HEK293 (cell line): Measurements from ENCODE around the gene ARMC8.

Source experiments
- CTCF ChIA-PET: fragments of 350-600 bp; formaldehyde crosslinking; extraction: SDS; loops from one replicate; lab custom pipeline; 2021; ENCODE audit warnings: antibody characterized with exemption; lab: Yijun Ruan, JAX
- POLR2A ChIA-PET: fragments of 300-600 bp; formaldehyde crosslinking; extraction: SDS; loops from one replicate; lab custom pipeline; 2020; ENCODE audit warnings: antibody characterized with exemption, inconsistent platforms; lab: Yijun Ruan, JAX
- H3K27ac ChIP-seq: fragments of 200-500 bp; sonication (Bioruptor generic); 2 replicates; pipeline ENCODE4 v1.5.1; 2014; ENCODE audit warnings: low read depth, low read length, control low read depth, inconsistent platforms; ENCODE audit errors: extremely low read depth
- H3K36me3 ChIP-seq, 2 experiments: fragments of 200-500 bp in 1 of 2; sonication (Bioruptor generic) in 1 of 2; 1 replicate in 1 of 2; 2 replicates in 1 of 2; pipeline ENCODE4 v1.5.1; 2014 to 2017; ENCODE audit warnings: inconsistent platforms in 2 of 2, low read length in 2 of 2; ENCODE audit not compliant: control insufficient read depth in 2 of 2, insufficient read depth in 1 of 2
- H3K4me1 ChIP-seq: fragments of 200-500 bp; sonication (Bioruptor generic); 2 replicates; pipeline ENCODE4 v1.5.1; 2014; ENCODE audit warnings: mild to moderate bottlenecking, low read length, inconsistent platforms; ENCODE audit not compliant: control insufficient read depth, insufficient read depth
- H3K4me3 ChIP-seq: 2 replicates; pipeline ENCODE4 v1.5.1; 2011; ENCODE audit warnings: low read depth, mild to moderate bottlenecking, control low read depth, low read length, moderate library complexity
- H3K9me3 ChIP-seq: fragments of 200-500 bp; sonication (Bioruptor generic); 2 replicates; pipeline ENCODE4 v1.5.1; 2014; ENCODE audit warnings: low read depth, low read length, inconsistent platforms; ENCODE audit not compliant: control insufficient read depth, insufficient read depth
- KLF9 ChIP-seq: fragments of 450-650 bp; formaldehyde crosslinking; IDR thresholded peaks from 2 replicates; pipeline ENCODE4 v1.5.1; 2016; ENCODE audit warnings: missing biosample characterization, missing genetic modification characterization, low read depth
- PRDM1 ChIP-seq: fragments of 450-650 bp; formaldehyde crosslinking; IDR thresholded peaks from 2 replicates; pipeline ENCODE4; 2016; ENCODE audit warnings: missing biosample characterization, missing genetic modification characterization
- PRDM6 ChIP-seq: fragments of 450-650 bp; formaldehyde crosslinking; IDR thresholded peaks from 2 replicates; pipeline ENCODE4 v1.5.1; 2017; ENCODE audit warnings: missing biosample characterization, missing genetic modification characterization
- SP7 ChIP-seq: fragments of 450-650 bp; formaldehyde crosslinking; IDR thresholded peaks from 2 replicates; pipeline ENCODE4 v1.5.1; 2016; ENCODE audit warnings: missing biosample characterization, missing genetic modification characterization
- YY1 ChIP-seq: fragments of 450-650 bp; formaldehyde crosslinking; IDR thresholded peaks from 2 replicates; pipeline ENCODE4 v1.5.1; 2018; ENCODE audit warnings: missing biosample characterization, missing genetic modification characterization
- ZBTB17 ChIP-seq: fragments of 450-650 bp; formaldehyde crosslinking; IDR thresholded peaks from 2 replicates; pipeline ENCODE4 v1.5.1; 2016; ENCODE audit warnings: missing biosample characterization, missing genetic modification characterization
- ZBTB8A ChIP-seq: fragments of 450-650 bp; formaldehyde crosslinking; IDR thresholded peaks from 2 replicates; pipeline ENCODE4 v1.5.1; 2016; ENCODE audit warnings: missing biosample characterization, missing genetic modification characterization
- ZEB2 ChIP-seq: fragments of 450-650 bp; formaldehyde crosslinking; IDR thresholded peaks from 2 replicates; pipeline ENCODE4 v1.5.1; 2016; ENCODE audit warnings: missing biosample characterization, missing genetic modification characterization
- ZNF169 ChIP-seq: fragments of 450-650 bp; formaldehyde crosslinking; IDR thresholded peaks from 2 replicates; pipeline ENCODE4 v1.5.1; 2016; ENCODE audit warnings: missing biosample characterization, missing genetic modification characterization
- ZNF302 ChIP-seq: fragments of 450-650 bp; formaldehyde crosslinking; IDR thresholded peaks from 2 replicates; pipeline ENCODE4 v1.5.1; 2016; ENCODE audit warnings: missing biosample characterization, missing genetic modification characterization, low read depth
- ZNF341 ChIP-seq: fragments of 450-650 bp; formaldehyde crosslinking; IDR thresholded peaks from 2 replicates; pipeline ENCODE4; 2016; ENCODE audit warnings: low read depth, missing biosample characterization, missing genetic modification characterization
- ZNF354C ChIP-seq: fragments of 450-650 bp; formaldehyde crosslinking; IDR thresholded peaks from 2 replicates; pipeline ENCODE4 v1.5.1; 2016; ENCODE audit warnings: missing biosample characterization, missing genetic modification characterization, low read depth, borderline replicate concordance
- ZNF423 ChIP-seq: fragments of 450-650 bp; formaldehyde crosslinking; IDR thresholded peaks from 2 replicates; pipeline ENCODE4 v1.5.1; 2016; ENCODE audit warnings: missing biosample characterization, missing genetic modification characterization
- ZNF600 ChIP-seq: fragments of 450-650 bp; formaldehyde crosslinking; IDR thresholded peaks from 2 replicates; pipeline ENCODE4 v1.5.1; 2016; ENCODE audit warnings: missing biosample characterization, missing genetic modification characterization
- ZNF610 ChIP-seq: fragments of 450-650 bp; formaldehyde crosslinking; IDR thresholded peaks from 2 replicates; pipeline ENCODE4 v1.5.1; 2016; ENCODE audit warnings: missing biosample characterization, missing genetic modification characterization, borderline replicate concordance
- ZNF624 ChIP-seq: fragments of 450-650 bp; formaldehyde crosslinking; IDR thresholded peaks from 2 replicates; pipeline ENCODE4 v1.5.1; 2017; ENCODE audit warnings: missing biosample characterization, missing genetic modification characterization
- ZNF626 ChIP-seq: fragments of 450-650 bp; sonication (Bioruptor Pico); formaldehyde crosslinking; IDR thresholded peaks from 2 replicates; pipeline ENCODE4 v1.5.1; 2018; ENCODE audit warnings: missing biosample characterization, missing genetic modification characterization, inconsistent platforms
- ZNF664 ChIP-seq: fragments of 450-650 bp; formaldehyde crosslinking; IDR thresholded peaks from 2 replicates; pipeline ENCODE4 v1.5.1; 2016; ENCODE audit warnings: missing biosample characterization, missing genetic modification characterization
- ZNF837 ChIP-seq: fragments of 450-650 bp; formaldehyde crosslinking; IDR thresholded peaks from 2 replicates; pipeline ENCODE4 v1.5.1; 2016; ENCODE audit warnings: missing biosample characterization, missing genetic modification characterization
- TF ChIP-seq, protein P1 (sequence below): fragments of 450-650 bp; formaldehyde crosslinking; IDR thresholded peaks from 2 replicates; pipeline ENCODE4 v1.5.1; 2016; ENCODE audit warnings: missing biosample characterization, missing genetic modification characterization

Gene ARMC8

DNA sequence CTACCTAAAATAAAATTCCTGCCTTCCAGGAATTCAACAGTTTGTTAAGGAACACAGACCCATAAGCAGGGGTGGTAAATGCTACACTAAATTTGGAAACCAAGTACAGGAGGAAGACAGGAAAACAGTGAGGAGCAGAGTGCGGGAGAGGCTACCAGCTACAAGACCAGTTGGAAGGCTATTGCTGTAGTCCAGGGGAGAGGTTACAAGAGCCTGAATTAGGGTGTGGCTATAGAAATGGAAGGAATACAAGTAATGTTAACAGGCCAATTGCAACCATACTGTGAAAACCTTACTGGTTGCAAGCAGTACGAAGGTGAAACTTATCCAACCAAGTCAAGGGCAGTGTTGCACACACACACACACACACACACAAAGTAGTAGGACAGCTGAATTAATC, 880 bp upstream of the ARMC8 start:
- CTCF ChIA-PET, result interaction anchor here (0.6 kb wide), 3 partner anchors 12 to 729 kb away, joined by 3 read pairs; no protein-coding TSS in a partner anchor
- Histone ChIP-seq H3K27ac (no peak overlapping the region), H3K4me1 (no peaks in the 10 kb centered on the region; the same call in 1 of the 2 replicates), H3K36me3 (peaks cover 0 to 11% of the 10 kb centered on the region in 2 experiments; a peak in 1 of 3 replicates), H3K9me3 (no peaks in the 10 kb centered on the region), H3K4me3 (no peak overlapping the region; the same call in 1 of the 2 replicates)
- TF ChIP-seq ZNF626 (tag by site-specific recombination), result no peak
- peak; percentile 83 for TF ChIP-seq ZNF341
- peak; percentile 40; the same call in 1 of the 2 replicates for TF ChIP-seq ZBTB8A (tag by site-specific recombination)
- POLR2A ChIA-PET, result interaction anchor here (2.2 to 2.5 kb wide), 2 partner anchors 12 to 17 kb away, joined by 8 to 22 read pairs; partner anchors contain the start of gene DBR1

- H3K36me3 ChIP-seq, result peaks cover 0 to 17% of the 10 kb centered on the region in 2 experiments; a peak in 1 of 3 replicates
- no peaks in the 10 kb centered on the region; the same call in 1 of the 2 replicates for H3K4me1 ChIP-seq
- H3K4me3 ChIP-seq, result peak overlapping the region; percentile 99
- ChIA-PET CTCF (interaction anchor here (0.6 kb wide), 1 partner anchor 729 kb away, joined by 3 read pairs; no protein-coding TSS in a partner anchor), POLR2A (interaction anchor here (1.2 to 2.5 kb wide), 4 partner anchors 13 to 98 kb away, joined by 3 to 22 read pairs (median 6); partner anchors contain the start of gene DBR1)
- H3K9me3 ChIP-seq, result no peaks in the 10 kb centered on the region
- TF ChIP-seq, protein P1, sequence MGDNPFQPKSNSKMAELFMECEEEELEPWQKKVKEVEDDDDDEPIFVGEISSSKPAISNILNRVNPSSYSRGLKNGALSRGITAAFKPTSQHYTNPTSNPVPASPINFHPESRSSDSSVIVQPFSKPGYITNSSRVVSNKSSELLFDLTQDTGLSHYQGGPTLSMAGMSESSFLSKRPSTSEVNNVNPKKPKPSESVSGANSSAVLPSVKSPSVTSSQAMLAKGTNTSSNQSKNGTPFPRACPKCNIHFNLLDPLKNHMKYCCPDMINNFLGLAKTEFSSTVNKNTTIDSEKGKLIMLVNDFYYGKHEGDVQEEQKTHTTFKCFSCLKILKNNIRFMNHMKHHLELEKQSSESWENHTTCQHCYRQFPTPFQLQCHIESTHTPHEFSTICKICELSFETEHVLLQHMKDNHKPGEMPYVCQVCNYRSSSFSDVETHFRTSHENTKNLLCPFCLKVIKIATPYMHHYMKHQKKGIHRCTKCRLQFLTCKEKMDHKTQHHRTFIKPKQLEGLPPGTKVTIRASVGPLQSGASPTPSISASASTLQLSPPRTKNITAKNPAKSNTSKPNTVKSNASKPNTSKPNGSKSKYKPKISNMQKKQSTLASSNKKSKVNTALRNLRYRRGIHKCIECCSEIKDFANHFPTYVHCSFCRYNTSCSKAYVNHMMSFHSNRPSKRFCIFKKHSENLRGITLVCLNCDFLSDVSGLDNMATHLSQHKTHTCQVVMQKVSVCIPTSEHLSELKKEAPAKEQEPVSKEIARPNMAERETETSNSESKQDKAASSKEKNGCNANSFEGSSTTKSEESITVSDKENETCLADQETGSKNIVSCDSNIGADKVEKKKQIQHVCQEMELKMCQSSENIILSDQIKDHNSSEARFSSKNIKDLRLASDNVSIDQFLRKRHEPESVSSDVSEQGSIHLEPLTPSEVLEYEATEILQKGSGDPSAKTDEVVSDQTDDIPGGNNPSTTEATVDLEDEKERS (tag by site-specific recombination), result no peak
- TF ChIP-seq ZNF169 (tag by site-specific recombination) (no peak), ZNF354C (tag by site-specific recombination) (no peak), YY1 (tag by site-specific recombination) (no peak), ZNF302 (tag by site-specific recombination) (no peak), ZNF600 (tag by site-specific recombination) (0 out of 2 replicates have a peak, but pooled peaks have one; percentile 7), ZNF341 (no peak), ZBTB17 (tag by site-specific recombination) (peak; percentile 42; the same call in 1 of the 2 replicates), ZNF837 (tag by site-specific recombination) (no peak), ZEB2 (no peak), PRDM1 (tag by site-specific recombination) (no peak), ZNF664 (tag by site-specific recombination) (no peak), ZNF624 (tag by site-specific recombination) (no peak), KLF9 (peak; percentile 77; the same call in 1 of the 2 replicates), PRDM6 (tag by site-specific recombination) (0 out of 2 replicates have a peak, but pooled peaks have one; percentile 20), ZNF423 (no peak), ZNF610 (tag by site-specific recombination) (no peak), SP7 (tag by site-specific recombination) (no peak)
- peak overlapping the region; percentile 88 for H3K27ac ChIP-seq
These were observed 252 bp upstream of the ARMC8 start for GRCh38 chr3:138186803-138187295.
